ENCODE measurements around the gene EGR1.

DNA sequence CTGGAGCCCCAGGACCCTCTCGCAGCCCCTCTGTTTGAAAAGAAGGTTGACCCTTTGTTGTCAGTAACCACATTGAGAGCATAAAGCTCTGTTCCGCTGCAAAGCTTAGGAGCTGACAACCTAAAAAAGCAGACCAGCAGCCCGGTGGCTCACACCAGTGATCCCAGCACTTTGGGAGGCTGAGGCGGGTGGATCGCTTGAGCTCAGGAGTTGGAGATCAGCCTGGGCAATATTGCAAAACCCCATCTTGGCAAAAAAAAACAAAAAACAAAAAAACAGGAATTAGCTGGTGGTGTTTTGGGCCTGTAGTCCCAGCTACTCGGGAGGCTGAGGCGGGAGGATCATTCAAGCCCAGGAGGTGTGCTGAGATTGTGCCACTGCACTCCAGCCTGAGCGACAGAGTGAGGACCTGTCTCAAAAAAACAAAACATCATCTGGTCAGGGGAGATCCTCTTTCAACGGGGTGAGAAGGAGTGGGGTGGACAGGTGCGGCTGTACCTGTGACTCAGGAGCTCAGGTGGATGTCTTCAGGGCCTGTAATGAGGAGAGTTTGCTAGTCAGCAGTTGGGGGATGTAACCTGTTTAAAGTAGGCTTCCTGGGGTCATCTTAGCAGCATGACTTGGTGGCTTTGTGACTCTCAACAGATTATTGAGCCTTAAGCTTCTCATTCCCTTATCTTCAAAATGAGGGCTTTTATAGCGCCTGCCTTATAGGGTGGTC is 27.1 kb upstream of the EGR1 start:
- TF ChIP-seq CTCF (IDR thresholded peaks at IDR 0.05 in 8 of 11, conservative IDR thresholded peaks at IDR 0.05 in 3 of 11) (no peak), POLR2A (IDR thresholded peaks at IDR 0.05) (no peak)

Measured in spleen (tissue), 7 donors.